ENCODE measurements around the gene CELA3A. TPM values are rescaled to one million over a fixed set of nuclear protein-coding genes. Genes with fewer than 3 reads are reported as not detected.

The CELA3A gene
- total and polyA plus RNA-seq, 4 donors, result 0.06 to 0.23 TPM; not detected in 2

DNA sequence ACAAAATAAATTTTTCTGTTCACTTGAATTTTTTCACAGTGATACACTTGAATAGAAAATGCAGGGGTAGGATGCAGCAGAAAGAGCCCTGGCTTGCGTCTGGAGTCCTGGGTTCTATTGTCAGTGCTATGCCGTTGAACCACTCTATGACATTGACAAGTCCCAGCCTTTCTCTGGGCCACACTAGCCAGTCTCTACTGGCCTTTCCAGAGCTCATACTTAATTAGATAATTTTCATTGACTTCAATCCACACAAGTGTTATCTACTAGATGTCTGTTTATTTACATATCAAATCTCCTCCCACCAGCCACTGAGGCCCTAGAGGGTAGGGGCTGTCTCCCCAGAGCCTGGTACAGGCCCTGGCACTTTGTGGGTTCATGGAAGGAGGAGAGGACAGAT lies 40.1 kb upstream of the CELA3A start (continued):
- TF ChIP-seq, protein P1, sequence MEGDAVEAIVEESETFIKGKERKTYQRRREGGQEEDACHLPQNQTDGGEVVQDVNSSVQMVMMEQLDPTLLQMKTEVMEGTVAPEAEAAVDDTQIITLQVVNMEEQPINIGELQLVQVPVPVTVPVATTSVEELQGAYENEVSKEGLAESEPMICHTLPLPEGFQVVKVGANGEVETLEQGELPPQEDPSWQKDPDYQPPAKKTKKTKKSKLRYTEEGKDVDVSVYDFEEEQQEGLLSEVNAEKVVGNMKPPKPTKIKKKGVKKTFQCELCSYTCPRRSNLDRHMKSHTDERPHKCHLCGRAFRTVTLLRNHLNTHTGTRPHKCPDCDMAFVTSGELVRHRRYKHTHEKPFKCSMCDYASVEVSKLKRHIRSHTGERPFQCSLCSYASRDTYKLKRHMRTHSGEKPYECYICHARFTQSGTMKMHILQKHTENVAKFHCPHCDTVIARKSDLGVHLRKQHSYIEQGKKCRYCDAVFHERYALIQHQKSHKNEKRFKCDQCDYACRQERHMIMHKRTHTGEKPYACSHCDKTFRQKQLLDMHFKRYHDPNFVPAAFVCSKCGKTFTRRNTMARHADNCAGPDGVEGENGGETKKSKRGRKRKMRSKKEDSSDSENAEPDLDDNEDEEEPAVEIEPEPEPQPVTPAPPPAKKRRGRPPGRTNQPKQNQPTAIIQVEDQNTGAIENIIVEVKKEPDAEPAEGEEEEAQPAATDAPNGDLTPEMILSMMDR (IDR thresholded peaks at IDR 0.05; ENCODE audit: low read depth, low read length, missing input control), result no peak

DNA sequence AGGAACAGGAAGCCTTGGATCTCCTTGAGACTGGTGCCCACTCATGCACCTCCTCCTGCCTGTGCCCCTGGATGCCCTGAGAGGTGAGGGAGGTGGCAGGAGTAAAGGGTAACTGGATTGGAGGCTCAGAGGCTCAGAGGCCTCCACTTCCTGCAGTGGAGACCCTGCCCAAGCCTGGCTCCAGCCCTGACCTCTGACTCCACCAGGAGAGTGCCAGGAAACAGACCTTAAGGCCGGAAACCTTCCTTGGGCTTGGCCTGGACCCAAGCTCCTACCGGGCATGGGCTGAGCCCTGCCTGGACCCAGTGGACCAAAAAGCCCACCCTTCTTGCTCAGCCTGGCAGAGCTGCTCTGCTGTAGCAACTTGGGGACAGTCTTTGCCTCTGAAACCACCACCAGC lies 39.7 kb upstream of the CELA3A start:
- no peak overlapping the region for H3K9ac ChIP-seq (ENCODE audit: low read depth in 1 of 2, low read length in 2 of 2)
- no peaks in the 10 kb centered on the region for H3K27me3 ChIP-seq (ENCODE audit: control insufficient read depth in 4 of 4, insufficient read depth in 4 of 4, low read length in 3 of 4)
- TF ChIP-seq RXRA (IDR thresholded peaks at IDR 0.05) (no peak), HNF4G (IDR thresholded peaks at IDR 0.05) (no peak), YY1 (IDR thresholded peaks at IDR 0.05) (no peak), GABPA (IDR thresholded peaks at IDR 0.05 in 1 of 2, conservative IDR thresholded peaks at IDR 0.05 in 1 of 2) (no peak), NR2F2 (IDR thresholded peaks at IDR 0.05) (peak; percentile 70)
- TF ChIP-seq, protein P2, sequence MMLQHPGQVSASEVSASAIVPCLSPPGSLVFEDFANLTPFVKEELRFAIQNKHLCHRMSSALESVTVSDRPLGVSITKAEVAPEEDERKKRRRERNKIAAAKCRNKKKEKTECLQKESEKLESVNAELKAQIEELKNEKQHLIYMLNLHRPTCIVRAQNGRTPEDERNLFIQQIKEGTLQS (IDR thresholded peaks at IDR 0.05), result no peak
- TF ChIP-seq, protein P3, sequence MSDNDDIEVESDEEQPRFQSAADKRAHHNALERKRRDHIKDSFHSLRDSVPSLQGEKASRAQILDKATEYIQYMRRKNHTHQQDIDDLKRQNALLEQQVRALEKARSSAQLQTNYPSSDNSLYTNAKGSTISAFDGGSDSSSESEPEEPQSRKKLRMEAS (IDR thresholded peaks at IDR 0.05), result no peak
- TF ChIP-seq, protein P1 (IDR thresholded peaks at IDR 0.05; ENCODE audit: low read depth, low read length, missing input control), result no peak
- DNase-seq (ENCODE audit: low spot score), result no peak
- H3K9me3 ChIP-seq (ENCODE audit: control insufficient read depth in 4 of 4, low read length in 3 of 4), result no peaks in the 10 kb centered on the region
- 56% methylated on average over 2 of the region's 2 CpGs for WGBS
- no peaks in the 10 kb centered on the region for H3K36me3 ChIP-seq (ENCODE audit: control insufficient read depth in 4 of 4, insufficient read depth in 3 of 4, low read depth in 1 of 4, low read length in 3 of 4)
- H3K4me1 ChIP-seq (ENCODE audit: control insufficient read depth in 4 of 4, insufficient read depth in 4 of 4, low read length in 3 of 4), result peaks cover 0 to 4% (median 0%) of the 10 kb centered on the region in 4 donors
- H3K4me3 ChIP-seq (ENCODE audit: low read depth in 1 of 3, low read length in 3 of 3), result no peak overlapping the region
- no peak overlapping the region for H3K27ac ChIP-seq (ENCODE audit: low read depth in 1 of 2, low read length in 2 of 2)

DNA sequence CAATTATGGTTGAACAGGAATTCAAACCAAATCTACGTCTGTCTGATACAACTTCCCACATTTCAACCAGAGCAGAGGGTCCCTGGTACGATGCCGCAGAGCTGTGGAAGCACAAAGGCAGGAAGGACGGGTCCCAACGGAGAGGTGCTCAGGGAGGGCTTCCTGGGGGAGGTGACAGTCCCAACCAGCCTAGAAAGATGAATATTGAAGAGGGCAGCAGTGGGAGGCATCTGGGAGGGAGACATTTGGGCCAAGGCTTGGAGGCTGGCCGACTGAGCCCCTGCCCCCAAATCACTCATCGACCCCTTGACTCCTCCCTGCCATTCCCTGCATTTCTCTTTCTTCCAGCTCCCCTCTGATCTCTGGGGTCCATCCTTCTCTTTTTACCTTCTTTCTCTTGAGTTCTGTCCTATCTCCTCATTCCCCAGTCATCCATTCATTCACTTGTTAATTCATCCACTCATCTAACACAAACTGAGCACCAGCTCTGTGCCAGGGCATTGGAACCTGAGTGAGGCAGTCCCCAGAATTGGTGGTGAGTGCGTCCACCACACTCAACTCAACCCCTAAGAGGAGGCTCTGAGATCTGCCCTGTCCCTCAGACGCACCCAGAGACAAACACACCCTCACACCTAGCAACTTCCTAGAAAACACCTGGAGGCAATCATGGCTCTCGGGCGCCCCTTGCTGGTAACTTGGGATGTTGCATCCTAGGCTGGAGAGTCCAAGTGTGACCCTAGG lies 37.8 kb upstream of the CELA3A start:
- no peak overlapping the region for H3K27ac ChIP-seq (ENCODE audit: low read depth in 1 of 2, low read length in 2 of 2)
- no peaks in the 10 kb centered on the region for H3K27me3 ChIP-seq (ENCODE audit: control insufficient read depth in 4 of 4, insufficient read depth in 4 of 4, low read length in 3 of 4)
- TF ChIP-seq, protein P1 (IDR thresholded peaks at IDR 0.05; ENCODE audit: low read depth, low read length, missing input control), result peak; percentile 86
- TF ChIP-seq RAD21 (IDR thresholded peaks at IDR 0.05) (peak; percentile 95 to 98), TAF1 (conservative IDR thresholded peaks at IDR 0.05) (no peak)
- H3K36me3 ChIP-seq (ENCODE audit: control insufficient read depth in 4 of 4, insufficient read depth in 3 of 4, low read depth in 1 of 4, low read length in 3 of 4), result no peaks in the 10 kb centered on the region
- peak; percentile 93 for DNase-seq (ENCODE audit: low spot score)
- H3K4me3 ChIP-seq (ENCODE audit: low read depth in 1 of 3, low read length in 3 of 3), result no peak overlapping the region
- no peaks in the 10 kb centered on the region for H3K4me1 ChIP-seq (ENCODE audit: control insufficient read depth in 4 of 4, insufficient read depth in 4 of 4, low read length in 3 of 4)
- no peak overlapping the region for H3K9ac ChIP-seq (ENCODE audit: low read depth in 1 of 2, low read length in 2 of 2)
- no peaks in the 10 kb centered on the region for H3K9me3 ChIP-seq (ENCODE audit: control insufficient read depth in 4 of 4, low read length in 3 of 4)
- WGBS, result 43% methylated on average over 11 of the region's 11 CpGs

All from liver (tissue), 9 donors.